D721Med (cell line): Measurements from ENCODE around the gene CLEC4D.
"Not testable (repeated sequence)": the region's sequence is repeated elsewhere in the genome, so short reads cannot be mapped to it uniquely, and the experiment has no call there.

ENCODE experiments used
- DNase-seq: peaks from one replicate; pipeline ENCODE4 v3.0.0; 2011; ENCODE audit warnings: low spot score; ENCODE audit not compliant: insufficient read length
- FAIRE-seq: peaks from 2 replicates; lab custom pipeline; 2011; peaks lifted over from hg19 to GRCh38; lab: Jason Lieb, UNC
- CTCF ChIP-seq: IDR thresholded peaks from 2 replicates; pipeline ENCODE4 v1.5.1; 2012; ENCODE audit warnings: mild to moderate bottlenecking, control low read depth; ENCODE audit not compliant: insufficient read depth; ENCODE audit errors: missing control alignments

Gene CLEC4D

GRCh38 chr12:8563356-8563755 lies 50.1 kb downstream of the CLEC4D start:
- no peak for TF ChIP-seq CTCF
- DNase-seq (no peak), FAIRE-seq (no peak)

GRCh38 chr12:8564656-8565055 lies 51.4 kb downstream of the CLEC4D start:
- DNase-seq, result no peak
- FAIRE-seq, result no peak
- TF ChIP-seq CTCF, result no peak

- not testable (repeated sequence) for DNase-seq, FAIRE-seq
These were observed 52.7 kb downstream of the CLEC4D start for GRCh38 chr12:8566052-8566451.

GRCh38 chr12:8566525-8566924 lies 53.2 kb downstream of the CLEC4D start:
- DNase-seq (no peak), FAIRE-seq (no peak)
- no peak for TF ChIP-seq CTCF
